Activated T-helper 2 cell treated with anti-CD3 and anti-CD28 coated beads, Interferon-gamma antibody, Interleukin-2, Interleukin-4, amounts not matched to agents 10 μg/mL and 5 μg/mL and 100 μg/mL, durations not matched to agents 14 hours and 24 hours and 36 hours (primary cell): ENCODE data around the gene ADCK2. TPM values are rescaled to one million over a fixed set of nuclear protein-coding genes. Genes with fewer than 3 reads are reported as not detected.
"Not testable (repeated sequence)": the region's sequence is repeated elsewhere in the genome, so short reads cannot be mapped to it uniquely, and the experiment has no call there.

Experiments
- DNase-seq: peaks from one replicate; pipeline ENCODE4 v3.0.0; 2021; ENCODE audit warnings: low spot score
- H3K27ac Mint-ChIP-seq: one replicate; pipeline ENCODE4 v1.8.0; 2021; ENCODE audit warnings: mixed read lengths
- H3K27me3 Mint-ChIP-seq: one replicate; pipeline ENCODE4 v1.8.0; 2021; ENCODE audit warnings: low read depth, mixed read lengths
- H3K36me3 Mint-ChIP-seq: one replicate; pipeline ENCODE4 v1.8.0; 2021; ENCODE audit warnings: low read depth, mixed read lengths
- H3K4me1 Mint-ChIP-seq: one replicate; pipeline ENCODE4 v1.8.0; 2021; ENCODE audit warnings: low read depth, mixed read lengths
- H3K4me3 Mint-ChIP-seq: one replicate; pipeline ENCODE4 v1.8.0; 2021; ENCODE audit warnings: low read depth, mild to moderate bottlenecking, moderate library complexity, mixed read lengths
- H3K9me3 Mint-ChIP-seq: one replicate; pipeline ENCODE4 v1.8.0; 2021; ENCODE audit warnings: mixed read lengths
- intact Hi-C: fragments of 100-400 bp; cut with micrococcal nuclease; formaldehyde crosslinking; loops from one replicate; pipeline ENCODE4 v1.15.1; 2023
- total RNA-seq: library from RNA; stranded (reverse); gene quantifications from 2 replicates; pipeline ENCODE4 v1.2.3, GENCODE V29; 2022

ADCK2 gene
- total RNA-seq, 1 donor from 2014 or later, result 26.3 TPM

DNA sequence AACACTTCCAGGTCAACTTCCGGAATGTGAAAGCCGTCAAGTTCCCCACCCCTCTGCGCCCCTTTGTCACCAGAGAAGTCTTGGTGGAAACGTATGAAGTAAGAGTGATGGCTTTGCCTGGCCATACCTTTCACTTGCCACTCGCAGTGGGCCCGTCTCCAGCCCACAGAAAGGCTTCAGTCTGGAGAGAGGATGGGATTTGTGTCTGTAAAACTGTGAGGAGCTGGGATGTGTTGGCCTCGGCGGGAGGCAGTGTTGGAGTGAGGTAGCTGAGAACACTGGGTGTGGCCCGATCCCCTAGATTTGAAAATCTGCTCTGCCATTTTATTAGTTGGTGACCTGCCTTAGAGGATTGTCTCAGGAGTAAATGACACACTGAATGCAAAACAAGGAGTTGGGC lies 6.4 kb downstream of the ADCK2 start:
- Mint-ChIP-seq H3K27me3 (no peaks in the 10 kb centered on the region), H3K27ac (no peak overlapping the region), H3K36me3 (peaks cover 60% of the 10 kb centered on the region), H3K9me3 (no peaks in the 10 kb centered on the region), H3K4me1 (peaks cover 18% of the 10 kb centered on the region), H3K4me3 (no peak overlapping the region)
- intact Hi-C loops, result no loop called here
- no peak for DNase-seq

DNA sequence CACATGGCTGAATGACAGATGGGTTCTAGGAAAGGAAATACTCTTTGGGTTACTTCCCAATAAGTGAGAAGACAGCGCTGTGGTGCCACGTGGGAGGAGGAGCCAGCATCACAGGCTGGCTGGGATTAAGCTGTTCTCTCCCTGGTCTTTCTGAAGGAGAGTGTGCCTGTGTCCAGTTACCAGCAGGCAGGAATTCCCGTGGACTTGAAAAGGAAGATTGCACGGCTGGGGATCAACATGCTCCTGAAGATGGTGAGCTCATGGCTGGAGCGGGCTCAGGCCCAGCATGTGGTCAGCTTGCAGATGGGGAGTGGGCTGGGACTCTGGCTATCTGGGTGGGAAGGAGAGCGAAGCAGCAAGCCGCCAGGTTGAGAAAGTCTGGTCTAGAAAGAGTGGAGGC lies 8.1 kb downstream of the ADCK2 start:
- Mint-ChIP-seq H3K27ac (no peak overlapping the region), H3K27me3 (no peaks in the 10 kb centered on the region), H3K9me3 (no peaks in the 10 kb centered on the region), H3K4me3 (no peak overlapping the region), H3K36me3 (peaks cover 59% of the 10 kb centered on the region), H3K4me1 (peaks cover 3% of the 10 kb centered on the region)
- DNase-seq, result no peak
- intact Hi-C loops, result no loop called here

DNA sequence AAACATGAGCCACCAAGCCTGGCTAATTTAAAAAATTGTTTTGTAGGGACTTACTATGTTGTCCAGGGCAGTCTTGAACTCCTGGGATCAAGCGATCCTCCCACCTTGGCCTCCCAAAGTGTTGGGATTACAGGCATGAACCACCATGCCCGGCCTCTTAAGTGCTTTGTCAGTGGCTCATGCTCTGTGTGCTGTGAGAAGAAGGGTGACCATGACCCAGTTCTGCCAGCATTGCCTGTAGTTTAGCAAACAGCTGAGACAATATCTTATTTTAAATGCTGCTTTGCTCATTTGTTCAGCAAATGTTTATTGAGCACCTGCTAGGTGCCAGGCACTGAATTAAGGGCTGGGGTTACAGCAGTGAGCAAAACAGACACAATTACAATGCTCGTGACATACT lies 9.0 kb downstream of the ADCK2 start:
- H3K27me3 Mint-ChIP-seq, result no peaks in the 10 kb centered on the region
- no peaks in the 10 kb centered on the region for H3K4me1 Mint-ChIP-seq
- intact Hi-C loops, result no loop called here
- H3K4me3 Mint-ChIP-seq, result no peak overlapping the region
- peaks cover 53% of the 10 kb centered on the region for H3K36me3 Mint-ChIP-seq
- no peak overlapping the region for H3K27ac Mint-ChIP-seq
- H3K9me3 Mint-ChIP-seq, result no peaks in the 10 kb centered on the region
- no peak for DNase-seq

DNA sequence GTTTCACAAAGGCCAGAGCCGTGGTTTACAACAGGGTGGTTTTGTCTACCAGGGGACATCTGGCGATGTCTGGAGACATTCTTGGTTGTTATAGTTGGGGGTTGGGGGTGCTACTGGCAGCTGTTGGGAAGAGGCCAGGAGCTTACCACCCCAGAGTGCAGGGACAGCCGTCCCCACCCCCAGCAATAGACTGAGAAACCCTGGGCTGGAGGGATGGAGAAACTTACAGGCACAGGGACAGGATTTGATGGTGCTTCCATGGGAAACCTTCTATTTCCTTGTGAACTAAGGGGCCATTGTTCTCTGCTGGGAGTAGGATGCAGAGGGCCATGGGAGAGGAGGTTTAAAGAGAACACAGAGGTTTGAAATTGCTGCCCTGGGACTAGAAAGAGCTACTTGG lies 10.9 kb downstream of the ADCK2 start:
- no peak for DNase-seq
- H3K9me3 Mint-ChIP-seq, result no peaks in the 10 kb centered on the region
- no peak overlapping the region for H3K27ac Mint-ChIP-seq
- intact Hi-C loops, result no loop called here
- no peaks in the 10 kb centered on the region for H3K4me1 Mint-ChIP-seq
- no peak overlapping the region for H3K4me3 Mint-ChIP-seq
- no peaks in the 10 kb centered on the region for H3K27me3 Mint-ChIP-seq
- H3K36me3 Mint-ChIP-seq, result peaks cover 48% of the 10 kb centered on the region

DNA sequence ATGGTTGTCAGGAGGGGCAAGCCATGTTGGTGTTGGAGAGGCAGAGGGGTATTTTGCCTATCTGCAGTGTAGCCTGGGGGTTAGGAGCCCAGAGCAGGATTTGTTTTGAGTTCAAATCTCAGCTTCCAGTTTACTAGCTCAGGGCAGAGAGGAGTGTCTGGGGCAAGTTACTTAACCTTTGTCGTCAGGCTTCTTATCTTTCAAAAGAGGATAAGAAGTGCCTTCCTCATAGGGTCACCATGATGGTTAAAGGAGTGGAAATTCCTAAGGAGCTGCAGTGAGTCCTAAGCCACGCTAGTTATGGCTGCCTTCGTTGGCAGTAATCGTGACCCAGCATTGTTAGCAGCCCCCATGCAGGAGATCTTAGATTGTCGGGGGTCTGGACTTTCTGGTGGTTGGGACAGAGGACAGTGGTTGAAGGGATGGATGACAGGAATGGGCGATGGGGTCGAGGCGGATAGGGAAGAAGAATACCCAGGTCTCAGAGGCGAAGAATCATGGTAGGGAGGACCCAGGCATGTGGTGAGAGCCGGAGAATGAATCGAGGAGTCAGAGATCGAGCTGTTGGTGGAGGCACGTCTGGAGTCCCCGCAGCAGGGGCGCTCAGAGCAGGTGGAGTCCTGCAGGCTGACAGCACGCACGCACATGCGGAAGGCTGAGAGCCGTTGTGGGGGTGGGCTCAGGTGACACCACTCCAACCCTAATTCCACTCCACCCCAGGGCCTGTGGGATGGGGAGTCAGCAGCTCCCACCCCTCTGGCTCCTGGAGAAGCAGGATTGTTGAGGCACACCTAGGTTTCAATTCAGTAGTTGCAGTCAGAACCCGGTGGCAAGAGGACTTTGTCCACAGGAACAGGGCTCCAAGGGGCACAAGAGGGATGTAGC lies 11.6 kb downstream of the ADCK2 start:
- intact Hi-C loops, result no loop called here
- H3K4me3 Mint-ChIP-seq, result no peak overlapping the region
- no peak overlapping the region for H3K27ac Mint-ChIP-seq
- no peaks in the 10 kb centered on the region for H3K27me3 Mint-ChIP-seq
- DNase-seq, result no peak
- no peaks in the 10 kb centered on the region for H3K4me1 Mint-ChIP-seq
- H3K9me3 Mint-ChIP-seq, result no peaks in the 10 kb centered on the region
- peaks cover 46% of the 10 kb centered on the region for H3K36me3 Mint-ChIP-seq

DNA sequence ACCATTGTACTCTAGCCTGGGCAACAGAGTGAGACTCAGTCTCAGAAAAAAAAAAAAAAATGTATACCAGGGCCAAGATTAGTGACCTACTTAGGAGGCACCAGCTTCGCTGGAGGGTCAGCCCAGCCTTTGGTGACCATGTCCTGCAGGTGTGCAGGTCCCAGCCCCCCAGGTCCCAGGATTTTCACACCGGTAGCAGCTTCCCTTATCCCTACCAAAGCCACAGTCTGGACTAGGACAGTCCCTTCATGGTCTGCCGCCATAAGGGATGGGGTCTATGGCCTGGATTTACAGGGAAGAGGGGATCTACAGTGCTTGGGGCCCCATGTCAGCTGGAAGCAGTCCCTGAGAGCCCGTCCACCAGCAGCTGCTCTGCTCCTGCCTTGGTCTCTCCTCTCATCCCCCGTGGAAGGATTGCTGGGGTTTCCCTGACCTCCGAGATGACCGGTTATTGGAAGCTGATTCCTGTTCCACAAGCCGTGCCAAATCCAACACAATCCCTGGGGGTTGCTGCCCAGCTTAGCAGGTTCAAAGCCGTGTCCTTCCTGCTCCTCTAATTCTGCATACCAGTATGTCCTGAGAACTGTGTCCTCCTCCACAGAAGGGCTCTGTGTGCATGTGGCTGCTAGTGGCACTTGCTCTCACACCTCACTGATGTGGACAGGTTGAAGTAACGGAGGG lies 12.8 kb downstream of the ADCK2 start:
- intact Hi-C loops, result no loop called here
- H3K9me3 Mint-ChIP-seq, result no peaks in the 10 kb centered on the region
- H3K27me3 Mint-ChIP-seq, result no peaks in the 10 kb centered on the region
- no peak overlapping the region for H3K4me3 Mint-ChIP-seq
- H3K27ac Mint-ChIP-seq, result no peak overlapping the region
- DNase-seq, result no peak
- peaks cover 42% of the 10 kb centered on the region for H3K36me3 Mint-ChIP-seq
- H3K4me1 Mint-ChIP-seq, result no peaks in the 10 kb centered on the region

DNA sequence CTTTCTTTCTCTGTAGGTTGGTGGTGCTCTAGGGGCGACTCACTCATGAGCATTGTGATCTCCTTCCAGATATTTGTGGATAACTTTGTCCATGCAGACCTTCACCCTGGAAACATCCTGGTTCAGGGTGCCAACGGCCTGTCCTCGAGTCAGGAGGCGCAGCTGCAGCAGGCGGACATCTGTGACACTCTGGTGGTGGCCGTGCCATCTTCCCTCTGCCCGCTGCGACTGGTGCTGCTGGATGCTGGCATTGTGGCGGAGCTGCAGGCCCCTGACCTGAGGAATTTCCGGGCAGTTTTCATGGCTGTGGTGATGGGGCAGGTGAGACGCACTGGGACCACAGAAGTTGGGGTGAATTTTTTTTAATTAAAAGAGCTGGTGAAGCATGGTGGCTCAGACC lies 14.2 kb downstream of the ADCK2 start:
- Mint-ChIP-seq H3K27ac (no peak overlapping the region), H3K9me3 (no peaks in the 10 kb centered on the region), H3K4me3 (no peak overlapping the region), H3K36me3 (peaks cover 40% of the 10 kb centered on the region), H3K4me1 (no peaks in the 10 kb centered on the region), H3K27me3 (no peaks in the 10 kb centered on the region)
- DNase-seq, result no peak
- intact Hi-C loops, result no loop called here

DNA sequence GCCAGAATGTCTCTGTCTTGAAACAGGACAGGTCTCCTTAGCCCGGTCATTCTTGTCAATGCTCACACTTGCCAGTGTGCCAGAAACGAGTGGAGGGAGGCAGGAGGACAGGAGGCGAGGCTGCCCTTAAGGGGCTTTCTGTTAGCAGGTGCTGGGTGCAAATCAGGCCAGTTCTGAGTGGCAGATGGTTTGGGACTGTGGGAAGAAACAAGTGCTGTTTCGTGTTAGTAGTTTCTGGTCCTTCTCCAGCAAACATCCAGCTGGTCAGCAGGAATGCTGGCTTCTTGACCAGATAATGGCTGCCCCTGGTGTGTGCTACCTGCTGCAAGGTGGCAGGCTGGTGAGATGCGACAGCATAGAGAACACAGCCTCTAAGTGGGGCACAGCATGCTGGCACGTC lies 15.6 kb downstream of the ADCK2 start:
- Mint-ChIP-seq H3K4me1 (peaks cover 5% of the 10 kb centered on the region), H3K27me3 (no peaks in the 10 kb centered on the region), H3K36me3 (peaks cover 45% of the 10 kb centered on the region), H3K4me3 (no peak overlapping the region), H3K27ac (no peak overlapping the region), H3K9me3 (no peaks in the 10 kb centered on the region)
- DNase-seq, result no peak
- intact Hi-C loops, result no loop called here

DNA sequence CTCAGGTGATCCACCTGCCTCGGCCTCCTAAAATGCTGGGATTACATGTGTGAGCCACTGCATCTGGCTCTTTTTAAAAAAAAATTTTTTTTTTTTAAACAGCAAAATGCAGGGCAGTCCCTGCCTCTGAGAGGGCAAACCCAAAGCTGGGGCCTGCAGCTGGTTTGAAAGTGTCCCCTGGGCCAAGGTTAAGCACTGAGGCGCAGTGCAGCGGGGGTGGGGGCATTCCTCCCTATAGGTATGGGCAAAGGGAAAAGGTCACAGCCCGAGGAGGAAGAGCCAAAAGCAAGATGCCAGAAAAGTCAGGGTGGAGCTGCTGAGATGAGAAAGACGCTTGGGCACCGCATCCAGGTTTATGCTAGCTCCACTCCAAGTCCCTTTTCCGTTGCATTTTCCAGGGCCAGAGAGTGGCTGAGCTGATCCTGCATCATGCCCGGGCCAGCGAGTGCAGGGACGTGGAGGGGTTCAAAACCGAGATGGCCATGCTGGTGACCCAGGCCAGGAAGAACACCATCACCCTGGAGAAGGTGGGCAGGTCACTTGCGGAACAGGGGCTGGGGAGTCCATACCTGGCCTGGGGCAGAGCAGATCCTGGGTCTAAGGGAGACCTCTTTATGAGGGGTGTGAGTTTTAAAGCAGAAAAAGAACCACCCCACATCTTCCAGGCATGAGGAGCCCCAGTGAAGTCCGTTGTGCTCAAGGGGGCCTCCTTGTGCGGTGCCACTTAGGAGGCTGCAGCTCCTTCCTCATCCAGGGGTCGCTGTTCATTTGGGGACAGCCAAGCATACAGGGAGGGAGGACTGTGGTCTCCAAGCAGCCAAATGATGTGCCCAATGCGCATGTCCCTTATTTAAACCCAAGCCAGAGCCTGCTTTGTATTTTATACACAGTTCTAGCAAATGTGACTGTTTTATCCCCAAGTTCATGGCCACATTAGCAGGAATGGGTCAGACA lies 16.7 kb downstream of the ADCK2 start:
- Mint-ChIP-seq H3K4me3 (no peak overlapping the region), H3K9me3 (no peaks in the 10 kb centered on the region), H3K27ac (no peak overlapping the region), H3K27me3 (no peaks in the 10 kb centered on the region), H3K4me1 (peaks cover 5% of the 10 kb centered on the region), H3K36me3 (peaks cover 38% of the 10 kb centered on the region)
- DNase-seq, result no peak
- intact Hi-C loops, result no loop called here

DNA sequence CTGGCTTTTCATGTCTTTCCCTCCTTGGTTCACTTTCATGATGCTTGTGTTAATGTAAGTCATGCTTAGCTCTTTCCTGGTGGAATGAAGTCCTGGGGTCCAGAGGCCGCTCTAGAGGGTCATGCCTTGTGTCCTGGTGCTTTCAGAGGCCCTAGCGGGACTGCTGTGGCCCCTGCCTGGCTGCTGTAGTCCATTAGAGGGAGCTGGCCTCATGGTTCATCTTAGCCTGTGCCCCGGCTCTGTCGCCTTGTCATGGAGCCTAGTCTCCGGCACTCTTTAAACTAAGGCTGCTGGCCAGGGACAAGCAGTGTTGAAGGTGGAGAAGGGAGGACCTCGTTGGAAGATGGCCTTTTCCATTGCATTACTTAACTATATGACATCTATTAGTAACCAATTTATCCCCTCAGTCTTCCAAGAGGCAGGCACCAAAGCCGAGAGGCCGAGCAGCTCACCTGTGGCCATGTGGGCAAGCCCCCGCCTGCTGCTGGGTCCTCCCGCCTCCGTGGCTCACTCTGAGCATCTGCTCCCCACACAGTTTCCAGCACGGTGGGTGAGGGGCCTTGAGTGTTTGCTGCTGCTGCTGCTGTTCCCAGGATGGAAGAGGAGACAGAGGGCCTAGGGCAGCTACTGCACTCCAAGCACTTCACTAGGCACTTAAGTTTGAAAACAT lies 18.8 kb downstream of the ADCK2 start:
- H3K4me1 Mint-ChIP-seq, result peaks cover 13% of the 10 kb centered on the region
- H3K4me3 Mint-ChIP-seq, result no peak overlapping the region
- H3K9me3 Mint-ChIP-seq, result no peaks in the 10 kb centered on the region
- H3K27ac Mint-ChIP-seq, result no peak overlapping the region
- H3K36me3 Mint-ChIP-seq, result peaks cover 34% of the 10 kb centered on the region
- H3K27me3 Mint-ChIP-seq, result no peaks in the 10 kb centered on the region
- no peak for DNase-seq
- intact Hi-C loops, result no loop called here

DNA sequence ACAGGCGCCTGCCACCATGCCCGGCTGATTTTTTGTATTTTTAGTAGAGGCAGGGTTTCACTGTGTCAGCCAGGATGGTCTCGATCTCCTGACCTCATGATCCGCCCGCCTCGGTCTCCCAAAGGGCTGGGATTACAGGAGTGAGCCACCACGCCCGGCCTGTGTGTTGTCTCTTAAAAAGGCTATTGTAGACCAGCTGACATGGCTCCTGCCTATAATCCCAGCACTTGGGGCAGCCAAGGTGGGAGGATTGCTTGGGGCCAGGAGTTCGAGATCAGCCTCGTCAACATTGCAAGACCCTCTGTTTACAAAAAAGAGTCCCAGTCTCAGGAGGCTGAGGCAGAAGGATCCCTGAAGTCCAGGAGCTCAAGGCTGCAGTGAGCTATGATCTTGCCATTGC lies 21.1 kb downstream of the ADCK2 start:
- H3K9me3 Mint-ChIP-seq, DNase-seq: not testable (repeated sequence)

DNA sequence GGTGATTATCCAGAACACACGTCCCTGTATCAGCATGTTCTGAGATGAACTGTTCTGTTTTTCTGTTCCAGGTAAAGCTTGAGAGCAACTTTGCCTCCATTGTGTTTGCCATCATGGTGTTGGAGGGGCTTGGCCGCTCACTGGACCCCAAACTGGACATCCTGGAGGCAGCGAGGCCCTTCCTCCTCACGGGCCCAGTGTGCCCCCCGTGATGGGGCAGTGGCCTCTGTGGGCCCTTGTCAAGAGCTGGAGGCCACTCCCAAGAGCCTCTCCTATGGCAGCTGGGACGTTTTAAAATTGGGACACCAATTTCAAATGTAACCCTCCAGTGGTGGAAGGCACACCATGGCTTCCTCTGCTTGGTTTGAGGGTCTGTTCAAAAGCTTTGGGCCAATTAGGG lies 21.8 kb downstream of the ADCK2 start:
- intact Hi-C loops, result no loop called here
- Mint-ChIP-seq H3K4me1 (peaks cover 23% of the 10 kb centered on the region), H3K9me3 (no peaks in the 10 kb centered on the region), H3K27ac (no peak overlapping the region), H3K27me3 (no peaks in the 10 kb centered on the region), H3K4me3 (no peak overlapping the region), H3K36me3 (peaks cover 25% of the 10 kb centered on the region)
- DNase-seq, result no peak

More for the DNA sequence above, 21.1 kb downstream of the ADCK2 start:
- intact Hi-C loops, H3K27ac Mint-ChIP-seq, H3K27me3 Mint-ChIP-seq, H3K4me3 Mint-ChIP-seq: not testable (repeated sequence)
- H3K4me1 Mint-ChIP-seq, result peaks cover 20% of the 10 kb centered on the region
- peaks cover 29% of the 10 kb centered on the region for H3K36me3 Mint-ChIP-seq
